ENCODE results near the gene POLD2.
A peak's percentile ranks its signal among the peaks of the same experiment; 100 is the strongest.
"Not testable (repeated sequence)": the region's sequence is repeated elsewhere in the genome, so short reads cannot be mapped to it uniquely, and the experiment has no call there.

The POLD2 gene

GRCh38 chr7:44123190-44124003, at the start of gene POLD2:
Gene POLD2, minus strand, starts transcription at chr7:44123548. Its CDS starts 1,495 bp downstream, at chr7:44122053.
- DNase-seq (ENCODE audit: low read depth): peak; percentile 75

- DNase-seq (ENCODE audit: low read depth): no peak
Measured at GRCh38 chr7:44172803-44173424, 49.6 kb upstream of the POLD2 start.

GRCh38 chr7:44172352-44172751, 49.0 kb upstream of the POLD2 start:
- no peak for DNase-seq (ENCODE audit: low read depth)

- not testable (repeated sequence) for DNase-seq (ENCODE audit: low read depth)
Measured at GRCh38 chr7:44171901-44172300, 48.6 kb upstream of the POLD2 start.

- no peak for DNase-seq (ENCODE audit: low read depth)
Measured at GRCh38 chr7:44167920-44168319, 44.6 kb upstream of the POLD2 start.

GRCh38 chr7:44163591-44163990, 40.2 kb upstream of the POLD2 start:
- DNase-seq (ENCODE audit: low read depth): peak; percentile 93

GRCh38 chr7:44162785-44163395, 39.5 kb upstream of the POLD2 start:
- no peak for DNase-seq (ENCODE audit: low read depth)

- DNase-seq (ENCODE audit: low read depth): no peak
Measured at GRCh38 chr7:44162179-44162578, 38.8 kb upstream of the POLD2 start.

- no peak for DNase-seq (ENCODE audit: low read depth)
Measured at GRCh38 chr7:44161371-44161770, 38.0 kb upstream of the POLD2 start.

GRCh38 chr7:44159824-44160630, 36.7 kb upstream of the POLD2 start:
- DNase-seq (ENCODE audit: low read depth): no peak

GRCh38 chr7:44158873-44159631, 35.7 kb upstream of the POLD2 start:
- no peak for DNase-seq (ENCODE audit: low read depth)

- DNase-seq (ENCODE audit: low read depth): no peak
Measured at GRCh38 chr7:44158096-44158872, 34.9 kb upstream of the POLD2 start.

- DNase-seq (ENCODE audit: low read depth): no peak
Measured at GRCh38 chr7:44157116-44158080, 34.0 kb upstream of the POLD2 start.

GRCh38 chr7:44156453-44157010, 33.2 kb upstream of the POLD2 start:
- no peak for DNase-seq (ENCODE audit: low read depth)

GRCh38 chr7:44155191-44156185, 32.1 kb upstream of the POLD2 start:
- DNase-seq (ENCODE audit: low read depth): no peak

- no peak for DNase-seq (ENCODE audit: low read depth)
Measured at GRCh38 chr7:44154703-44155102, 31.4 kb upstream of the POLD2 start.

GRCh38 chr7:44153948-44154335, 30.6 kb upstream of the POLD2 start:
- DNase-seq (ENCODE audit: low read depth): no peak
